ENCODE data around the gene RASGRF2.

Gene RASGRF2

DNA sequence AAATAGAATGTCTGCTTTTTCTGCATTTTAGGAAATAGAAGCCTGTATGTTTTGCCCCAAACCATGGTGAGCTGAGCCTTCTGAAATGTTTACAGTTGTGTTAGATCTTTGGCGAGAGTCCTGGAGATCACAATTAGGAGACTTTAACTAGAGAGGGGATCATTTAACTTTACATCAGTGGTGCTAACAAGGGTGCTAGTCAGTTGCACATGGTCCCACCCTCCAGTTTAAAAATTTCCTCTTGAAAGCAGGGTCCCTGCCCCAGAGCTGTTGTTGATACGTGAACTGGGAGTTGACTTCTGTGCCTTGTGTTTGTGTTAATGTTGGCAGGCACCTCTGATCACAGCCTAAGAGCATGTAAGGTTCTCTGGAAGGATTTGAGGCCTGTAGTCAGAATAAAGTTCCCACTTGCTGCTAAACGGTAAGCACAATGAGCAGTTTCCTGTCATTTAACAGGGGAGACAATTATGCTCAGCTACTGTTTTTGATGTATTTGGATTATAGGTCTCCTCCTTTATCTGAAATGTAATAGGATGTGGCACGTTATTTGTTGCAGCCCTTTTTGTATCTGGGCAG is 43.7 kb downstream of the RASGRF2 start:
- H3K4me3 ChIP-seq (ENCODE audit: low read depth, low read length): no peak overlapping the region
- H3K36me3 ChIP-seq (replicated peaks): no peaks in the 10 kb centered on the region
- TF ChIP-seq, protein P1, sequence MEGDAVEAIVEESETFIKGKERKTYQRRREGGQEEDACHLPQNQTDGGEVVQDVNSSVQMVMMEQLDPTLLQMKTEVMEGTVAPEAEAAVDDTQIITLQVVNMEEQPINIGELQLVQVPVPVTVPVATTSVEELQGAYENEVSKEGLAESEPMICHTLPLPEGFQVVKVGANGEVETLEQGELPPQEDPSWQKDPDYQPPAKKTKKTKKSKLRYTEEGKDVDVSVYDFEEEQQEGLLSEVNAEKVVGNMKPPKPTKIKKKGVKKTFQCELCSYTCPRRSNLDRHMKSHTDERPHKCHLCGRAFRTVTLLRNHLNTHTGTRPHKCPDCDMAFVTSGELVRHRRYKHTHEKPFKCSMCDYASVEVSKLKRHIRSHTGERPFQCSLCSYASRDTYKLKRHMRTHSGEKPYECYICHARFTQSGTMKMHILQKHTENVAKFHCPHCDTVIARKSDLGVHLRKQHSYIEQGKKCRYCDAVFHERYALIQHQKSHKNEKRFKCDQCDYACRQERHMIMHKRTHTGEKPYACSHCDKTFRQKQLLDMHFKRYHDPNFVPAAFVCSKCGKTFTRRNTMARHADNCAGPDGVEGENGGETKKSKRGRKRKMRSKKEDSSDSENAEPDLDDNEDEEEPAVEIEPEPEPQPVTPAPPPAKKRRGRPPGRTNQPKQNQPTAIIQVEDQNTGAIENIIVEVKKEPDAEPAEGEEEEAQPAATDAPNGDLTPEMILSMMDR (IDR thresholded peaks at IDR 0.05; ENCODE audit: low read depth, low read length, missing control alignments): no peak
- in situ Hi-C loops (cut with HindIII; ENCODE audit: low pct_ligation_motif_present, low sequenced_read_pairs): no loop called here
- DNase-seq: no peak
- no peaks in the 10 kb centered on the region for H3K27me3 ChIP-seq (replicated peaks)
- H3K27ac ChIP-seq: no peak overlapping the region

DNA sequence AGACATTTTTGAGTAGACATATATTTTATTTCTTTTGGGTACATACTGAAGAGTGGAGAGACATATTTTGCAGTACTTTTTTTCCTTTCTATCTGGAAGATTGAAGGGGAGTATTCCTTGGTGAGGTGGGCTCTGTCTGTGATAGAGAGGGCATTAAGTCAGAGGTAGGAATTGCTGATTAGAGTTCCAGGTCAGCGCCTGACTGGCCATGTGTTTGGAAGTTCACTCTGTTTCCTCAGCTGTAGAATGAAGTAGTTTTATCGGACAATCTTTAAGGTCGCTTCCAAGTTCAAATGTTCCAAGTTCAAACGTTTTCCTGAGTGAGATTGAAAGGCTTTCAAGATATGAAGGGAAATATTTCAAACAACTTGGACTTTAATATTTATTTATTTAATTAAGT is 45.5 kb downstream of the RASGRF2 start:
- H3K27me3 ChIP-seq (replicated peaks): no peaks in the 10 kb centered on the region
- DNase-seq: no peak
- no peaks in the 10 kb centered on the region for H3K36me3 ChIP-seq (replicated peaks)
- H3K27ac ChIP-seq: no peak overlapping the region
- in situ Hi-C loops (cut with HindIII; ENCODE audit: low pct_ligation_motif_present, low sequenced_read_pairs): no loop called here
- TF ChIP-seq, protein P1 (IDR thresholded peaks at IDR 0.05; ENCODE audit: low read depth, low read length, missing control alignments): no peak
- no peak overlapping the region for H3K4me3 ChIP-seq (ENCODE audit: low read depth, low read length)

DNA sequence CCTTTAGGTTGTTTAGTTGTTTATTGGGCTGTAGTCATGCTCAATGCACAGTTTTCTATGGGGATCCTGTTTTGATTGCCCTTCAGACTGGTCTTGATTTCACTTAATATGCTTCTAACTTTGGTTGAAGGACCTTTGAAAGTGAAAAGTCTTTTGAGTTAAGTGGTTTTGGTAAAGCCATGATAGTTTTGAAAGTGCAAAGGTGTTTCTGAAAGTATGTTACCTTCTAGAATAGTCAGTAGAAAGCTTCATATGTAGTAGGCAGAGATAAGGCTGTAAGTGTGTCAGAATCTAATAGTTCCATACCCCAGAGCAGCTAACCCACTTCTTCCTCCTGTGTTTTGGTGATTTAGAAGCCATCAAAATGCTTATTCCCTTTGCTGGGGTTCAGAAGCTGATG is 46.1 kb downstream of the RASGRF2 start:
- H3K27ac ChIP-seq: no peak overlapping the region
- no peaks in the 10 kb centered on the region for H3K27me3 ChIP-seq (replicated peaks)
- no peak for DNase-seq
- H3K36me3 ChIP-seq (replicated peaks): no peaks in the 10 kb centered on the region
- in situ Hi-C loops (cut with HindIII; ENCODE audit: low pct_ligation_motif_present, low sequenced_read_pairs): no loop called here
- no peak overlapping the region for H3K4me3 ChIP-seq (ENCODE audit: low read depth, low read length)
- TF ChIP-seq, protein P1 (IDR thresholded peaks at IDR 0.05; ENCODE audit: low read depth, low read length, missing control alignments): no peak

DNA sequence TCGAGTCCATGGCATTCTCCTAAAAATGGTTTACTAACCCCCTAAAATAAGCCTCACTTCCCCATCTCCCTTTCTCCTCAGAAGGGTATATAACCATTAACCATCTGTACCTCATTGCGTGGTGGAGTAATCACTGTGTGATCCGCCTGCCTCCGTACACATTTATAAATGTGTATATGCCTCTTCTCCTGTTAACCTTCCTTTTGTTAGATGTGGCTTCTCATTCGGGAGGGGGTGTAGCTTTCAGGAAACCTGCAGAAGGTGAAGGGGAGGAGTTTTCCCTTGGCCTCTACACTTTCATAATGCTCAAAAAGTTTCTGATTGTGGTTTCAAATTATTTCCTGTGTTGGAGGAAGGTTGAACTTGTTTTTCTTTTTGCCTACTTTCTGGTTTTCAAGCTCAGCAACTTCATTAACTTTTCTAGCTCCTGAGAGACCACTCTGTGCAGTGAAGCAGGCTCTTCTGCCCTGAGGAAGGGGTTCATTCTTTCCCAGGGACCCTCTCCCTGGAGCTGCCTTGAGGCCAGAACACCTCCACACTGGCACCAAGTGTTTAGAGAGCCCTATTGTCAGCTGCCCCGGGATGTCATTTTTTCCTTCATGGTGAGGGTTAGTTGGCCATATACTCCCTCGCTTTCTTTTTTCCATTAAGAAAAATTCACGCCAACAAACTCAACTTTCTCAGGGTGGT is 46.9 kb downstream of the RASGRF2 start:
- H3K4me3 ChIP-seq (ENCODE audit: low read depth, low read length): no peak overlapping the region
- H3K36me3 ChIP-seq (replicated peaks): no peaks in the 10 kb centered on the region
- no peak overlapping the region for H3K27ac ChIP-seq
- DNase-seq: no peak
- TF ChIP-seq, protein P1 (IDR thresholded peaks at IDR 0.05; ENCODE audit: low read depth, low read length, missing control alignments): no peak
- in situ Hi-C loops (cut with HindIII; ENCODE audit: low pct_ligation_motif_present, low sequenced_read_pairs): no loop called here
- no peaks in the 10 kb centered on the region for H3K27me3 ChIP-seq (replicated peaks)

DNA sequence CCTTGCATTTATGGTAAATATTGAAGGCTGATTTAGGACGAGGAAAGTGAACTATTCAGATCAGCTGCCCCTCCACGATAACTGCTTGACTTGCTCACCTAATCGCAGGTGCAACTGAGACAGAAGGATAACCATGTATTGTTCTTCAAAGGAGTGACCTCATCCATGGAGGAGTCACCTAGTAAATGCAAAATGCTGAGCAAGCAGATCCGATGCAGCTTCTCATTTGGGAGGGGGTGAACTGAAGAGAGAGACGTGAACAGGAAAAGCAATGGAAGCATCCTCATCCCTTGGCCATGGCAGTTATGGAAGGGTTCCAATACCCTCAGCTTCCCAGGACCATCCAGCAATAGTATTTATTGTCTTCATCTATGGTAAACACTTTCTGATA is 47.5 kb downstream of the RASGRF2 start:
- no peak for DNase-seq

More for the DNA sequence above, 47.5 kb downstream of the RASGRF2 start:
- no peak overlapping the region for H3K27ac ChIP-seq
- TF ChIP-seq, protein P1 (IDR thresholded peaks at IDR 0.05; ENCODE audit: low read depth, low read length, missing control alignments): no peak
- in situ Hi-C loops (cut with HindIII; ENCODE audit: low pct_ligation_motif_present, low sequenced_read_pairs): no loop called here
- H3K36me3 ChIP-seq (replicated peaks): no peaks in the 10 kb centered on the region
- no peak overlapping the region for H3K4me3 ChIP-seq (ENCODE audit: low read depth, low read length)
- H3K27me3 ChIP-seq (replicated peaks): no peaks in the 10 kb centered on the region

Measured in brain microvascular endothelial cell (primary cell).